ENCODE results near the gene KCNJ6.
"Not testable (repeated sequence)": the region's sequence is repeated elsewhere in the genome, so short reads cannot be mapped to it uniquely, and the experiment has no call there.

The KCNJ6 gene

DNA sequence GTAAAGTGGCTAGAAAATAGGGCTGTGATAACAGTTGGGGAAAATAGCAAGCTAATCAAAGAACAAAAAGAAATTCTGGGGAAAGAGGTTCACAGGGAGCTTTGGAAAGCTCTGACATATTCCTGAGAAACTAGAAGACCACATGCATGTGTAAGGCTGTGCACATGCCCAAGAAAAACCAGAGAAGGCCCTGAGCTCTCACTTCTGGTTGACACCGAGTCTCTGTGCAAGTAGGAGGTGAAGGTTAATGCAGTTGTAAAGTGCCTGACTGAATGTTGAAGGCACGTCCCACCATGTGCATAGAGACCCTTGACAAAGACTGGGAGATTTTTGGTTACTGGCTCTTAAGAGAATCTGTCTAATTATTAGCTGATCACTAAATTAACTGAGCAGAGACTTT, 288.7 kb downstream of the KCNJ6 start:
- DNase-seq, result no peak

DNA sequence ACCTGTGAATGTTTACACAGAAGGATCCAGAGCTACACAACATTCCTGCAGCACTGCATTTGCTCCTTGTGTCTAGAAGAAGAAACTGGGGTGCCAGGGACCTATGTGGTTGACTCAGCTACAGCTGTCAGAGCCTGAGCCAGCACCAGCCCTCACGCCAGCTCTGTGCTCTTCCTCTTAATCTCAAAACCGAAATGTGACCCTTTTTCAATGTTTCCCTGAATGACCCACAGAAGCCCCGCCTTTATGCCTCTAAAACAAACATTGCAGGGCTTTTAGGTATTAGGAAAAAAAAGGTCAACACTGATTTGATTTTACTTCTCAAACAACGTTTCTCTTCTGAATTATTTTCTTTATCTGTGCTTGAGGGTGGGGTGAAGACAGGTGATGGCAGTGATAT, 289.2 kb downstream of the KCNJ6 start:
- DNase-seq, result no peak

DNA sequence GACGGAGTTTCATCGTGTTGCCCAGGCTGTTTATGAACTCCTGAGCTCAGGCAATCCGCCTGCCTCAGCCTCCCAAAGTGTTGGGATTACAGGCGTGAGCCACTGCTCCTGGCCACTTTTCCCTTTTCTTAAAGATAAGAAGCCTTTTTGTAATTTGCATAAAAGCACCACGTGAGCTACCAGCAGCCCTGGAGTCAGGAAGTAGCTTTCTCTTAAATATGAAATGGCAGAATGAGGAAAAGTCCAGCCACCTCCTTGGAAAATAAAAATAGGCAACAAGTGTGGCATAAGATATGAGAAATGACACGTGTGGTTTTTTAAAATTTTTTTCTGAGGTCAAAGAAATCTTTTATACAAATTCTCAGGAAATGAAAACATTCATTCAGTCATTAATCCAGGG, 289.9 kb downstream of the KCNJ6 start:
- DNase-seq, result no peak

DNA sequence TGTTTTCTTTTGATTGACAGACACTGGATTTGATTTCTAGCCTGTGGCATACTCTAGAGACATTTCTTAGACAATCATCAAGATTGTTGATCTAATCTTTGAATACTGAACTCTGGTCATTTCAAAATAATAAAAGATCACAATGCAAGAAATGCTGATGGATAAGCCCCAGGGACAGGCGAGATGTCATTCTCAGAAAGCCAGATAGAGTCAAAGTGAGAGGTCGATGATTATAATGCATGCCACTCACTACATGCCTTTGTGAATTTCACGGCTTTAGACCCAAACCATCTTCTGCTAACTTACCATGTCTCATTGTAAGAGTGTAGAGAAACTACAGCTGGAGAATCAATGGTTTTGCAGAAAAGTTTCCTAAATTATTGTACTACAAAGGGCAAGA, 292.6 kb downstream of the KCNJ6 start:
- no peak for DNase-seq

DNA sequence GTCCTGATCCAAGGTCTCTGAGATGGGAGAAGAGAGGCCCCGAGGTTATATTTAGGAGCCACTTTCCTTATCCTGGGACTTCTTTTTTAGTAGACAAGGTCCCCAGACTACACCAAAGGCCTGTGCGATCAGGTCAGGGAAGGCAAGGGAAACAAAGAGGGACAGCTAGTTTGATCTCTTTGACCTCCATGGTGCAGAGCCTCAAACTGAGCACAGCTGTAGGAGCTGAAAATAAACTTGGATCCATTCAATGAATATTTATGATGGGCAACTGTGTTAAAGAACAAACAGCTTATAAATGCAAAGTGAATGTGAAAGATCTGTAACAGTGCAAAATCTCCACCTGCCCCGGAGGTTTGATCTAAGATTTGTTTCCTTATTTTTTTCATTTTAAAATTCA, 293.1 kb downstream of the KCNJ6 start:
- no peak for DNase-seq

DNA sequence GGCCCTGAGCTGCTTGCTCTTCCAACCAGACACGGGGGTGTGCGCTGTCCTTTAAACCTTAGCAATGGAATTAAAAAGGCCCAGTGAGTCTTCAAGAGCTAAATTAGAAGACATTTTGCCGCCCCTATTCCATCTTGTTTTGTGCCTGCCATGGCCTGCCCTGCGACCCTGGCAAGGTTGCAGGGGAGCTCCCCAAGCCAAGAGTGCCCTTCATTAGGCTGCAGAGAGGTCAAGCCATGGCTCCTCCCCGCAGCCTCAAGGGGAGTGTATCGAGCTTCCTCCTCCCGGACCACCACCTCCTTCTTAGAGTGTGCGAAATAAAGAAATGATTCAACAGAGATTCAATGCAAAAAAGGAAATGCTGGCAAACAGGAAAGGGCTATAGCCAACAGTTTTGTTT, 293.5 kb downstream of the KCNJ6 start:
- DNase-seq, result no peak

DNA sequence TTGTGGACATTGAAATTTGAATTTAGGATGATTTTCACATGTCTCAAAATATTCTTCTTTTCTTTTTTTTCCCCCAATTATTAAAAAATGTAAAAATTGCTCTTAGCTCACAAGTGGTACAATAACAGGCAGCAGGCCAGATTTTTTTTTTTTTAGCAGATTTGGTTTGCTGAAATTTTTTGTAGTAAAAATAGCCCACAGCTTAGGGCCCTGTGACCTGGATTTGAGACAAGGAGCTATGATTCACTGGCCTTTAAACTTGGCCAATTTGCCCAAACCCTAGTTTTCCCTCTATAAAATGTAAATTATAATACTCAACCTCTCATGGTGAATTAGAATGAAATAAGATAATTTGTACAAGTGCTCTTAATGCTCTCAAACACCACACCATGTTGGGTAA, 295.9 kb downstream of the KCNJ6 start:
- no peak for DNase-seq

DNA sequence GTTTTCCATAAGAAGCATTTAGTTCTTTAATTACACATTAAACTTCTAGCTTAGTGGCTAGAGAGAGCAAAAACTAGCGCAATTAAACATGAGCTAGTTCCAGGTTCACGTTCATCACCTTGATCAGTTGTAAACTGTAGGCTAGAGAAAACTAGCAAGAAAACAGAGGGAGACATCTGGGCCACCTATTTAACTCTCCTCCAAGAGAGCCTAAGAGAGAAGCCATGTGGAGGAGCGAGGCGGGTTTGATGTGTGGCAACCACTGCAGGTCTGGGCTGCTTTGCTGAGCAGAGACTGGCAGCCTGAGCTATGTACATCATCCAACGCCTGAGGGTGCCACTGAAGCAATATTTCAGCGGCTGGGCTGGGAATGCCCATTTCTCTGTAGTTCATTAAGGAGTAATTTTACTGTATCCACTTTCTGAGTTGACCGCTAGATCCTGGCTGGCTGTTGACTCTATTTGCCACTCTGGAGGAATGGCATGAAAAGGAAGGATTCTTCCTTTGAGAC, 296.7 kb downstream of the KCNJ6 start:
- no peak for DNase-seq

DNA sequence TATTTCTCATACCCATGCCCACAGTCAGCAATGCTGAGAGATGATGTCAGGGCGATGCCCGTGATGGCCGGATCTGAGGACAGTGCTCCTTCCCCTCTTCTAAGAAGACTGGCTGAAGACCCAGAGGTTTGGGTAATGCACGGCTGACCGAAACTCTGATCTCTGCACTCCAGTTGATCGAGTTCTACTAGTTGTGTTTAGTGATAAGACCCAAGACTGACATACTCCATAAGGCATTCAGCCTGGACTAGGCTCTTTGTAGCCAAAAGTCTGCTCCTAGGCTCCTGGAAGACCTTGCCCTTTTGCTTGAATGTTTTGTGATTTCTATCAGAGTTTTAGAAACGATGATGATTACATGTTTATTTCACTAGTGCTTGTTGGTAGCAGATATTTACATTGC, 298.2 kb downstream of the KCNJ6 start:
- DNase-seq, result no peak

DNA sequence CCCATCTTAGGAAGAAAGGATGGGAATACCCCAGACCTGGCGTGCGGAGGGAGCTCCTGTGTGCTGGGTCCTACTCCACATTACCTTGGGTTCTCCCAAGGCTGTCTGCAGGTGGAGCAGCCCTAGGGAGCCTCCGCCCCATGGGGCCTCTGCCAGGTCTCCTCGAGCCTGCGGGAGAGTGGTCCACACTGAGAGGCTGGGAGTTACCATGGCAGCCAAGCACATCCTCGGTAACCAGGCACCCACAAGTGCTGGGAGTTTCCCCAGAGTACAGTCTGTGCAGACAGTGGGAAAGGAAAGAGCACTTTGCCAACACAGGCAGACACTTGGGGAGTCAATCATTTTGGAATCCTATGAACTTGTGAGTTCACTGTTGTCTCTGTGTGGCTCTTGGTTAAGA, 300.3 kb downstream of the KCNJ6 start:
- DNase-seq, result no peak

DNA sequence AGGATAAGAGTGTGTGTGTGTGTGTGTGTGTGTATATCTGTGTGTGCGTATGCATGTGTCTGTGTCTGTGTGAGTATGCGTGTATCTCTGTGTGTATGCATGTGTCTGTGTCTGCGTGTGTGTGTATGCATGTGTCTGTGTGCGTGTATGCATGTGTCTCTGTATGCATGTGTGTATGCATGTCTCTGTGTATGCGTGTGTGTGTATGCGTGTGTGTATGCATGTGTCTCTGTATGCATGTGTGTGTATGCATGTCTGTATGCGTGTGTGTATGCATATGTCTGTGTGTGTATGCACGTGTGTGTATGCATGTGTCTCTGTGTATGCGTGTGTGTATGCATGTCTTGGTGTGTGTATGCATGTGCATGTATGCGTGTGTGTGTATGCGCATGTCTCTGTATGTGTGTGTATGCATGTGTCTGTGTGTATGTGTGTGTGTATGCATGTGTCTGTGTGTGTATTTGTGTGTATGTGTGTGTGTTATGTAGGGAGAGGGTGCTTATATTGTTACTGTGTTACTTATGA, 301.8 kb downstream of the KCNJ6 start:
- no peak for DNase-seq

DNA sequence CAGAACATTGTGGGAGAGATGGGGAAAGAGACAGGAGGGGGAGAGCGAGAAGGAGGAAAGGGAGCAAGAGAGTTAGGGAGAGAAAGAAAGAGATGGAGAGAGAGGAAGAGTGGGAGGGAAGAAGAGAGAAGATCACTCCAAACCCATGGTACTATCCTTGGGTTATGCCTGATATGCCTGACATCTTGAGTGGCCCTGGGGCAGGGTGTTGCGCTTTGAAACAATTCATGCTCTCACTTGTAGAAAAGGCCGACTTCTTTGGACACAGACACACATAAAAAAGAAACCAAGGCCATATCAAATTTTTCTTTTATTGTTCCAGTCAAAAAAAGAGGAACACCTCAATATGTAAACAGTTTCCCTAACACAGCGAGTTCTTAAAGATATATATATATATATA, 309.2 kb downstream of the KCNJ6 start:
- DNase-seq, result no peak

DNA sequence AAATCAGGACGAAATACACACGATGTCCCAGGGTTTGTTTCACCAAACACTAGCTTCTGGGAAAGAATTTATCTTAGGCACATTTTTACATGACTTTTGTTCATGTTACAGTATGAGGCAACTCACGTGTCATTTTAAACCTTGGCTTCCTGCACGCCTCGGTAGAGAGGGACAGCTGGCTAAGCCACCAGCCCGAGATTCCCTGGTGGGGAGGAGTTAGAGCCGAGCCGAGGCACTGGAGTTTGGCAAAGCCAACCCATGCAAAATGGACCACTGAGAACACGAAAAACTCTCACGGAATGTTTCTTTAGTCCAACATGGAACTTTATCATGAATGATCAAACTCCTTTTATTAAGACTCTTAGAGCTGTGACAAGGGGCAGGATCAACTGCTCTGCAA, 309.7 kb downstream of the KCNJ6 start:
- no peak for DNase-seq

DNA sequence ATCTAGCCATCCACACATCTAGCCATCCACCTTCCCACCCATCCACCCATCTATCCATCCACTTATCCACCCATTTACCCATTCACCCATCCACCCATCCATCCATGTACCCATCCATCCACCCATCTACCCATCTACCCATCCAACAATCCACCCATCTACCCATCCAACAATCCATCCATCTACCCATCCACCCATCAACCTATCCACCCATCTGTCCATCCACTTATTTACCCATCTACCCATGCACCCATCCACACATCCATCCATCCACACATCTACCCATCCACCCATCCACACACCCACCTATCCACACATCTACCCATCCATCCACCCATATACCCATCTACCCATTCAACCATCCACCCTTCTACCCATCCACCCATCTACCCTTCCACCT, 311.3 kb downstream of the KCNJ6 start:
- DNase-seq, result no peak

DNA sequence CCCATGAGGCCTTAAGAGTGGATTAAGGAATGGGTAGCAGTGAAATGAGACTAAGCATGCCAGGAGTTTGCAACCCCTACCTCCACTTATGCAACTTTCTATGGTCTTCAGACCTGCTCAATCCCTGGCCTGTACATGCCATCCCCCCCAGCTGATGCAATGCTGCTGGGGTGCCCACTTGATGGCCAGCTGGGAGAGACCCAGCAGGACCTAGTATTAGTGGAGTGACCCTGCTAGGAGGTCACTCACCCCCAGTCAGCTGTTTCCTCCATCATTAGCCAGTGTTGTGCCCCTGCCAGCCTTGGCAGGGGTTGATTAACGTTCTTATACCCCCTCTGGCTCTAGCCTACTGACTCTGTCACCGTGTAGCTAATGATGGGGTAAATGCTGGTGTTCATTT, 313.1 kb downstream of the KCNJ6 start:
- no peak for DNase-seq

DNA sequence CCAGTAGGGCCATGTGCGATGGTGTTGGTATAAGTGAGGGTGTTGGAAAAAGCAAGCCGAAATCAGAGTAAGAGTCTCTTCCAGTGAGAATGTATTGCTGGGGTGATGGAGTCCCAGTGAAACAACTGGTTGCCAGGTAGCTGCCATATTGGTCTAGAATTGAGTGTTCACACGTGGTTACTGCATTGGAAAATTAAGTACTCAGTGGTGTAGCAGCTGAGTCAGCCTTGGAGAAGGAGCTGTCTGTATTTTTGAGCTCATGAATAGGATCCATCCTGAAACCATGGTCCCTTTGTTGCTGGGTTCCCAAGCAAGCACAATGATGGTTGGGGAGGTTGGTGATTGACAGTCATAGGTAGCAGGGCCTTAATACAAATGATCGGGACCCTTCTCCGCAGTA, 314.3 kb downstream of the KCNJ6 start:
- DNase-seq, result no peak

DNA sequence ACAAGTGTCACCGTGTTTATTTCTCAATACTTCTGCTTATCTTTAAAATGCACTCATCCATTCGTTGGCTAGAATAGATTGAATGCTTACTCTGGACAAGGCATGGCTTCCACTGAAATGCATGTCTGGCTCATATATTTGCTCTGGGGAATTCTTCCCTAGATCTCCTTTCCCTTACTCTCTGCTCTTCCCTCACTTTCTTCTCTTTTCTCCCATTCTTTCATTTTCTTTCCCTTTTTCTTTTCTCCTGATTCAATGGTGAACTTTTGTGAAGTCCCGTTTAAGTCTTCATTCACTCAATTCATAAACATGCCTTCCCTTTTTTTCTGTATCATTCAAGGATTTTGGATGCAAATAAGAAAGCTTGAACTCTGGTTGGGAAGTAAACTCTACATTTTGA, 315.2 kb downstream of the KCNJ6 start:
- DNase-seq, result no peak

DNA sequence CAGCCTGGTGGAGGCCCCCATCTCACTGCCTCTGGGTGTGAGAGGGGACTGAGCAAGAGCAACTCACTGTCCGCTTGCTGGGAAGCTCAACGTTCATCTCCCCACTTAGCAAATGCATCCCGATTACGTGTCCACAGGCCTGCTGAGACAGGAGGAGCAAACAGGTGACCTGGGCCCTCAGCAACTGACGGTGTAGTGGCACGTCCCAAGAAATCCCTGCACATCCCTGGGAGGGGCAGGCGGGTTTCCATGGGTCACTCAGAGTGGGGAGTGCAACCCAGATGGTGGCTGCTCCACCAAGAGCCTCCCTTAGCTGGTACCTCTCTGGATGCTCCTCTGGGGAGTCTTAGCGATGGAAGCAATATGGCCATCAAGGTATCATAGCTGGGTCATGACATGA, 320.3 kb downstream of the KCNJ6 start:
- no peak for DNase-seq

DNA sequence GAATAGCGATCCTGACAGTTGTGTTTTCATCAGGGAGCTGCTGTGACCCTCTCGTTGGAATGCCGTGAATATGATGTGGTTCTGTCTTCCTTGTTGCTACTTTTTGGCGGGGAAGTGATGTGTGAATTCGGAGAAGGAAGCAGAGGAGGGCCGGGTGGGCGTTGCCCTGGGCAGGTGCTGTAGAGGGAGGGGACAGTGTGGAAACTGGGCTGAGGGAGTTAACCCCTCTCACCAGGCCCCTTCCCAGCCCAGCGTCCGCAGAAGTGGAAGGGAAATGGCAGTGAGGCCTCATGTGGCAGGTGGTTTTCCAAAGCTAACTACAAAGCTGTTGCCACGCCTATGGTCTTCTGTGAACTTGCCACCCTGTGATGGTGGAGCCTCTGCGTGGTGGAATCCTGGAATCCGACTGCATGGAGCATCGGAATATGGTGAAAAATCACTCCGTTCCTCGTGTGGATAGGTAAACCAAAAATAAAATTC, 321.7 kb downstream of the KCNJ6 start:
- DNase-seq, result no peak

DNA sequence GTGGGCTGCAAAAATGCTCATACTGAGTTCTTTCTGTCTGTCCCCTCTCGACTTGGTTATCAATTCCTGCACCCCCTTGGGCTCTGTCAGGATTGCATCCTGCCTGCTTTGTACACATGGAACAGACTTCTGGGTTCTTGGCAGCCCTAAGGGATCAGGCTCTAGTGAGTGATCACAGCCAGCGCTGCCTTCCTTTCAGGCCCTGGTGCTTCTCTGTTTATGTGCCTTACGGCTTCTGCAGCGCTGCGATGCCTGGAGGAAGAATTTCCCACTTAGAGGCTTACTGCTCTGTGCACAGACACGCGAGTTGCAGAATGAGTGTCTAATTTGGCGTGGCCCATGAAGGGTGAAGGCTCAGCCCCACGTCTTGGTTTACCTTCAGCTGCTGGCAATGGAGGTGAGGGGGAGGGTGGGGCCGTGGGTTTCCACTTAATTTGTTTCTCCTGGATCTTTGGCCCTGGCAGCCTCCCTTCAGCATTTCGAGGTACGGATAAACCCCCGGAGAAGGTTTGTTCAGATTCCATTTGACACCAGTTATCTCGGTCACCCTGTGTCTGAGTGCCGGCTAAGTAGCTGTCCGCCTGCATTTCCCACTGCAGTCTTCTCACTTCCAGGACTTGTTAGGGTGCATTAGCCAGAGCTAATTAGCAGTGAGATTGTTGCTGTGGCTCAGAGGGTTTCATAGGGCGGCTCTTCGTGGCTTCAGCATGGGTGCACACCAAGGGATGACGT, 322.4 kb downstream of the KCNJ6 start:
- no peak for DNase-seq

DNA sequence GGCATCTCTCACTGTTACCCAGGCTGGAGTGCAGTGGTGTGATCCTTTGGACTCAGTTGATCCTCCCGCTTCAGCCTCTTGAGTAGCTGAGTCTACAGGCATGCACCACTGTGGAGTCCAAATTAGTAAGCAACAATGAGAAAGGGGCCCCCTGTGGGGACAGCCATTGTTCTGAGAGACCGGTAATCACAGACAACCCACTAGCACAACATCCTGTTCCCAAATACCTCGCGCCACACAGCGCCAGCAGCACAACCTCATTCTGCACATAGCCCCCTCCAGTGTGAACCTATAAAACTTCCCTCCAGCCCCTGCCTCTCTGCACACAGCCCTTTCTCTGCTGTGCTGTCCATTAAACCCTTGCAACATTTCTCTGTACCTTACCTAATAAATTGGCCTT, 323.2 kb downstream of the KCNJ6 start:
- no peak for DNase-seq

DNA sequence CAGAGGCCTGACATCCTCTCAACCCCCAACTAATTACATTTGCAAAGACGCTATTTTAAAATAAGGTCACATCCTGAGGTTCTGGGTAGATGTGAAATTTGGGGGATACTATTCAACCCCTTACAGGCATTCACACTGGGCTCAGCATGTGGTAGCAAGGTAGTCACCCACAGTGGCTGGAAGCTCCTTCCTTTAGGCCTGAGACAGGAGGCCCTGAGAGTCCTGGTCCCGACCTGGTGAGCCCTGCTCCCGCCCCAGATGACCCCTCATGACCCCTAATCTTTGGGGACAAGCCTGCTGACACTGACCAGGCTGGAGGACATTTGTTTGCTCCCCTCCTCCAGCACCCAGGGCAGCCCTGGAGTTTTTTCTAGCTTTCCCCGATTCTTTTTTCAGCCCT, 323.8 kb downstream of the KCNJ6 start:
- no peak for DNase-seq

DNA sequence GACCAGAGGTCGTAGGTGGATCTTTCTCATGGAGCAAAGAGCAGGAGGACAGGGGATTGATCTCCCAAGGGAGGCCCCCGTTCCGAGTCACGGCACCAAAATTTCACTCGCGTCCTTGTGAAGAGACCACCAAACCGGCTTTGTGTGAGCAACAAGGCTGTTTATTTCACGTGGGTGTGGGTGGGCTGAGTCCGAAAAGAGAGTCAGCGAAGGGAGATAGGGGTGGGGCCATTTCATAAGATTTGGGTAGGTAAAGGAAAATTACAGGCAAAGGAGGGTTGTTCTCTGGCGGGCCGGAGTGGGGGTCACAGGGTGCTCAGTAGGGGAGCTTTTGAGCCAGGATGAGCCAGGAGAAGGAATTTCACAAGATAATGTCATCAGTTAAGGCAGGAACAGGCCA, 324.3 kb downstream of the KCNJ6 start:
- DNase-seq, result not testable (repeated sequence)

DNA sequence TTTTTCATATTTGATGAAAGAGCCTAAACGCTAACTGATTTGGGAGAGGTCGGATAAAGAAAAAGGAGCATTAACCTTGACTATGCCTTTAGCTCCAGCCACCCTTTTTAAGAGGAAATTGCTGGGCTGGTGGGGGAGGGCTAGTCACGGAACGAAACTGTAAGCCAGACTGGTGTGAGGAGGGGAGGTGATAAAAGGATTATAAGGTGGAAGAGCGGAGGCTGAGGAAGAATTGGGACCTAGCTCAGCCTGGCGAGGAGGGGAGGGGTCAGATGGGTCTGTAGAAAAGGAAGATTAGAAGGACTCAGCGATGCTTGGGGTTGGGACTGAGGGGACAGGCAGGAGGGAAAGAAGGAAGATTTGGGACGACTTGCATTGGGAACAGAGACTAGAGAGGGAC, 325.4 kb downstream of the KCNJ6 start:
- DNase-seq, result not testable (repeated sequence)

DNA sequence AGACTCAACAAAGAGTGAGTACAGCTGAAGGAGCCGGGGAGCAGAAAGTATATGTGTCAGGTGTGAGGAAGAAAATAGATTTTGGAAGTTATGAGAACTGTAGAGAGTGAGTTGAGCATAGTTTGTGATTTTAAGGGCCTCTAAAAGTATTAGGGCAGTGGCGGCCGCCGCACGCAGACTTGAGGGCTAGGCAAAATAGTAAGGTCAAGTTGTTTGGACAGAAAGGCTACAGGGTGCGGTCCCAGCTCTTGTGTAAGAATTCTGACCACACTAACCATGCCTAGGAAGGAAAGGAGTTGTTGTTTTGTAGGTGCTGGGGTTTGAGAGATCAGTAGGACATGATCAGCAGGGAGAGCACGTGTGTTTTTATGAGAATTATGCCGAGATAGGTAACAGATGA, 327.6 kb downstream of the KCNJ6 start:
- not testable (repeated sequence) for DNase-seq

All from NCI-H226 (cell line).